ENCODE results near the gene MARVELD1. TPM values are rescaled to one million over a fixed set of nuclear protein-coding genes. Genes with fewer than 3 reads are reported as not detected.

The MARVELD1 gene
- total RNA-seq, 1 experiment from 2014 or later: 53.1 TPM

DNA sequence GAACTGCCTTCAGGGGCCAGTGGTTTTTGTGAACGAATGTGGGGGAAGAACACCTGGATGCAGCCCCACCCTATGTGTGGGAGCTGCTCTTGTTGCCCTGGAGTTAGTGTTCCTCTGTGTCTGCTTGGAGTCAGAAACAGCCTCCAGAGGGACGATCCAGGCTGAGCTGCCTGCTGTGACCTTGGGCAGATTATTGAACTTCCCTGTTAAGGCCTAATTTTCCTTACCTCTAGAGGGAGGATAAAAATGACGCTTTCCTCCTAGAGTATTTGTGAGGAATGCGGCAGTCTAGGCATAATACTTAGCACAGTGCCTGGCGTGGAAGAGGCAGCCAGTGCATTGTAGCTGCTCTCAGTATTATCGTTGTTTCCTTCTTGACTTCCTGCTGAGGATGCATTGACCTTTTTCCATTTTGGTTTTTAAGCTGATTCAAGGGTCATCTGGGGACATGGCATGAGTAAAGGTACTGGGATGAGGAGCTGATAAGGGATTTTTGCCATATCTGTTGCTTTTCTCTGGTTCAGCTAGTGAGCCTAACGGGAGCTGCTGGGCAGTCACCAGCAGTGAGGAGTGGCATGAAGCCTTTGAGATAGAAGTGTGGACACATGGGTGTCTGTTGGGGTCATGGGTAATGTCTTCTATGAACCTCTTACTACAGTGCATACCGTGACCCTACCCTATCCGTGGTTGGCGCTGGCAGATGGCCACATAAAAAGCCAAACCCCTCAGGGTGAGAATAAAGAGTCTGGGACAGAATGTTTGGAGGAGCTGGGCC is 29.8 kb downstream of the MARVELD1 start:
- Histone ChIP-seq H3K27ac (ENCODE audit: low read length) (no peak overlapping the region), H3K27me3 (ENCODE audit: control insufficient read depth, insufficient read depth, low read length) (no peaks in the 10 kb centered on the region), H3K9me3 (ENCODE audit: control insufficient read depth, insufficient read depth, low read depth, low read length) (no peaks in the 10 kb centered on the region), H3K36me3 (ENCODE audit: control insufficient read depth, insufficient read depth, low read length) (peaks cover 26% of the 10 kb centered on the region), H3K4me3 (ENCODE audit: low read depth in 2 of 2, low read length in 2 of 2) (no peak overlapping the region), H3K4me1 (ENCODE audit: control insufficient read depth, insufficient read depth, low read length) (no peaks in the 10 kb centered on the region; the same call in 1 of the 2 replicates)
- BruUV-seq (replicated peaks): no TSS peak
- no peak for DNase-seq (ENCODE audit: low read depth, low spot score)
- CTCF ChIA-PET: no interaction called here
- ATAC-seq: peak; percentile 16; the same call in 1 of the 2 replicates
- in situ Hi-C loops (cut with HindIII; ENCODE audit: low pct_unique_long_range_greater_than_20kb, low sequenced_read_pairs): no loop called here
- TF ChIP-seq POLR2AphosphoS5 (IDR thresholded peaks at IDR 0.05; ENCODE audit: low read depth, low read length) (no peak), TCF7L2 (IDR thresholded peaks at IDR 0.05; ENCODE audit: low read depth, low read length) (no peak), SIN3A (IDR thresholded peaks at IDR 0.05; ENCODE audit: borderline replicate concordance, insufficient read depth, low read depth, low read length) (no peak)
- TF ChIP-seq, protein P1, sequence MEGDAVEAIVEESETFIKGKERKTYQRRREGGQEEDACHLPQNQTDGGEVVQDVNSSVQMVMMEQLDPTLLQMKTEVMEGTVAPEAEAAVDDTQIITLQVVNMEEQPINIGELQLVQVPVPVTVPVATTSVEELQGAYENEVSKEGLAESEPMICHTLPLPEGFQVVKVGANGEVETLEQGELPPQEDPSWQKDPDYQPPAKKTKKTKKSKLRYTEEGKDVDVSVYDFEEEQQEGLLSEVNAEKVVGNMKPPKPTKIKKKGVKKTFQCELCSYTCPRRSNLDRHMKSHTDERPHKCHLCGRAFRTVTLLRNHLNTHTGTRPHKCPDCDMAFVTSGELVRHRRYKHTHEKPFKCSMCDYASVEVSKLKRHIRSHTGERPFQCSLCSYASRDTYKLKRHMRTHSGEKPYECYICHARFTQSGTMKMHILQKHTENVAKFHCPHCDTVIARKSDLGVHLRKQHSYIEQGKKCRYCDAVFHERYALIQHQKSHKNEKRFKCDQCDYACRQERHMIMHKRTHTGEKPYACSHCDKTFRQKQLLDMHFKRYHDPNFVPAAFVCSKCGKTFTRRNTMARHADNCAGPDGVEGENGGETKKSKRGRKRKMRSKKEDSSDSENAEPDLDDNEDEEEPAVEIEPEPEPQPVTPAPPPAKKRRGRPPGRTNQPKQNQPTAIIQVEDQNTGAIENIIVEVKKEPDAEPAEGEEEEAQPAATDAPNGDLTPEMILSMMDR (IDR thresholded peaks at IDR 0.05): no peak
- TF ChIP-seq, protein P2, sequence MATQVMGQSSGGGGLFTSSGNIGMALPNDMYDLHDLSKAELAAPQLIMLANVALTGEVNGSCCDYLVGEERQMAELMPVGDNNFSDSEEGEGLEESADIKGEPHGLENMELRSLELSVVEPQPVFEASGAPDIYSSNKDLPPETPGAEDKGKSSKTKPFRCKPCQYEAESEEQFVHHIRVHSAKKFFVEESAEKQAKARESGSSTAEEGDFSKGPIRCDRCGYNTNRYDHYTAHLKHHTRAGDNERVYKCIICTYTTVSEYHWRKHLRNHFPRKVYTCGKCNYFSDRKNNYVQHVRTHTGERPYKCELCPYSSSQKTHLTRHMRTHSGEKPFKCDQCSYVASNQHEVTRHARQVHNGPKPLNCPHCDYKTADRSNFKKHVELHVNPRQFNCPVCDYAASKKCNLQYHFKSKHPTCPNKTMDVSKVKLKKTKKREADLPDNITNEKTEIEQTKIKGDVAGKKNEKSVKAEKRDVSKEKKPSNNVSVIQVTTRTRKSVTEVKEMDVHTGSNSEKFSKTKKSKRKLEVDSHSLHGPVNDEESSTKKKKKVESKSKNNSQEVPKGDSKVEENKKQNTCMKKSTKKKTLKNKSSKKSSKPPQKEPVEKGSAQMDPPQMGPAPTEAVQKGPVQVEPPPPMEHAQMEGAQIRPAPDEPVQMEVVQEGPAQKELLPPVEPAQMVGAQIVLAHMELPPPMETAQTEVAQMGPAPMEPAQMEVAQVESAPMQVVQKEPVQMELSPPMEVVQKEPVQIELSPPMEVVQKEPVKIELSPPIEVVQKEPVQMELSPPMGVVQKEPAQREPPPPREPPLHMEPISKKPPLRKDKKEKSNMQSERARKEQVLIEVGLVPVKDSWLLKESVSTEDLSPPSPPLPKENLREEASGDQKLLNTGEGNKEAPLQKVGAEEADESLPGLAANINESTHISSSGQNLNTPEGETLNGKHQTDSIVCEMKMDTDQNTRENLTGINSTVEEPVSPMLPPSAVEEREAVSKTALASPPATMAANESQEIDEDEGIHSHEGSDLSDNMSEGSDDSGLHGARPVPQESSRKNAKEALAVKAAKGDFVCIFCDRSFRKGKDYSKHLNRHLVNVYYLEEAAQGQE (IDR thresholded peaks at IDR 0.05; ENCODE audit: insufficient read depth in 1 of 2, low read depth in 2 of 2, low read length in 1 of 2): no peak
- POLR2A ChIA-PET: no interaction called here
- intact Hi-C loops (cut with micrococcal nuclease; ENCODE audit: unreplicated experiment): no loop called here

DNA sequence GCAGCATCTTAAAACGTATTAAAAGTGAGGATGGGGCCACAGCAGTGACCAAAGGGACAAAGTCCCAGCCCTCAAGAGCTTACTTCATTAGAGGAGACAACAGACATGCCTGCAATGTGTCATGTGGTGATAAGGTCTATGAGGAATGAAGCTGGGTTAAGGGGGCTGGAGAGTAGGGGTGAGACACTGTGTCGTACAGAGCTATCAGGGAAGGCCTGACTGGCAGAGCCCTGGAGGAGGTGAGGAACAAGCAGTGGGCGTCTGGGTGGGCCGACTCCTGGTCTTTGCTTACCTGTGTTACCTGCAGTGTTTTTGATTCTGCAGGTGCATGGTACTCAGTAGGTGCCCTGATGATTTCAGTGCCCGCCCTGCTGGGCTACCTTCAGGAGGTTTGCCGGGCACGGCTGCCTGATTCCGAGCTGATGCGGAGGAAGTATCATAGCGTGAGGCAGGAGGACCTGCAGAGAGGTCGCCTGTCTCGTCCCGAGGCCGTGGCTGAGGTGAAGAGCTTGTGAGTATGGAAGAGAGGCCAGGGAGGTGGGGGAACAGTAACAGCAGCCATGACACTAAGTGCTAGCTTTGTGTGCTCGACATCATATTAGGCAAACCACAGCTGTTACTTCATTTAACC is 31.0 kb downstream of the MARVELD1 start:
- POLR2A ChIA-PET: interaction anchor here (0.6 kb wide), 1 partner anchor 61 kb away, joined by 3 read pairs; no protein-coding TSS in a partner anchor
- in situ Hi-C loops (cut with HindIII; ENCODE audit: low pct_unique_long_range_greater_than_20kb, low sequenced_read_pairs) (no loop called here), intact Hi-C loops (cut with micrococcal nuclease; ENCODE audit: unreplicated experiment) (no loop called here)
- TF ChIP-seq, protein P2 (IDR thresholded peaks at IDR 0.05; ENCODE audit: insufficient read depth in 1 of 2, low read depth in 2 of 2, low read length in 1 of 2): no peak
- TF ChIP-seq POLR2AphosphoS5 (IDR thresholded peaks at IDR 0.05; ENCODE audit: low read depth, low read length) (no peak), TCF7L2 (IDR thresholded peaks at IDR 0.05; ENCODE audit: low read depth, low read length) (no peak), SIN3A (IDR thresholded peaks at IDR 0.05; ENCODE audit: borderline replicate concordance, insufficient read depth, low read depth, low read length) (no peak)
- TF ChIP-seq, protein P1 (IDR thresholded peaks at IDR 0.05): no peak
- no peak overlapping the region for H3K4me3 ChIP-seq (ENCODE audit: low read depth in 2 of 2, low read length in 2 of 2)
- no peaks in the 10 kb centered on the region for H3K9me3 ChIP-seq (ENCODE audit: control insufficient read depth, insufficient read depth, low read depth, low read length)
- H3K27ac ChIP-seq (ENCODE audit: low read length): no peak overlapping the region
- DNase-seq (ENCODE audit: low read depth, low spot score): no peak
- ATAC-seq: no peak
- H3K4me1 ChIP-seq (ENCODE audit: control insufficient read depth, insufficient read depth, low read length): no peaks in the 10 kb centered on the region; the same call in 1 of the 2 replicates
- peaks cover 30% of the 10 kb centered on the region for H3K36me3 ChIP-seq (ENCODE audit: control insufficient read depth, insufficient read depth, low read length)
- BruUV-seq (replicated peaks): no TSS peak
- no peaks in the 10 kb centered on the region for H3K27me3 ChIP-seq (ENCODE audit: control insufficient read depth, insufficient read depth, low read length)
- CTCF ChIA-PET: no interaction called here

Measured in Panc1 (cell line).